ENCODE measurements around the gene KHDC4.

DNA sequence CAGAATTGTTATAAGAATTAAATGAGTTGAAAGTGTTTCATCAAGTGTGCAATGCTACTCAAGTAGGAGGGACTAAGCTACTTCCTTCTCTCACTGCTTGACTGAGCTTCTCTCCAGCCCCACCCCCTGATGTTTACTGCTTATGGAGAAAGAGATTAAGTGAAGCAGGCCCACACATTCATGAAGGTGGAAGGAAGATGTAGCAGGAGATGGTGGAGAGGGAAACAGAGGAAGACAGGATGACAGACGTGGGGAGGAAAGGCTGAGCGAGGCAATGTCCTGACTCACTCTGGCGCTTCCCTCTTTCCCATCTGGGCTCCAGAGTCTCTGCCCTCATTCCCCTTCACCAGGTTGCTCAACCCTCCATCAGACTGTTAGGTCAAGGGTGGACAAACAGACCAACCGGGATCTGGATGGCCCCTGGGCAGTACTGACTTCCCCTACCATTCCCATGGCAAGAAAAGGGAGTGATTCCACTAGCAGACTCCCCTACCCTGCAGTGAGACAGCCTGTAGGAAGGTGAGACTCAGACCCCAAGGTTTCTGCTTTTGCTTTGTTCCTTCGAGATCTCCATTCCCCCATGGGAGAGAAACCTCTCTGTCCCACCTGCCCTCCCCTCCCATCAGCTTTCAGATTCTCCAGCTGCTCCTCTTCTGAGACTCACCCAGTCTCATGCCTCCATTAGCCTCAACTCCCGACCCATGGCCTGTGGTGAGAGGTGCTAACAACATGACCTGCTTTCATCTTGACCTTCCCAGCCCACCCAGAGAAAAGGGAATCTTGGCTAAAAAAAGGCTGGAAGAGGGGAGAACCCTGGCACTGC lies 47.3 kb upstream of the KHDC4 start:
- TF ChIP-seq, protein P1, sequence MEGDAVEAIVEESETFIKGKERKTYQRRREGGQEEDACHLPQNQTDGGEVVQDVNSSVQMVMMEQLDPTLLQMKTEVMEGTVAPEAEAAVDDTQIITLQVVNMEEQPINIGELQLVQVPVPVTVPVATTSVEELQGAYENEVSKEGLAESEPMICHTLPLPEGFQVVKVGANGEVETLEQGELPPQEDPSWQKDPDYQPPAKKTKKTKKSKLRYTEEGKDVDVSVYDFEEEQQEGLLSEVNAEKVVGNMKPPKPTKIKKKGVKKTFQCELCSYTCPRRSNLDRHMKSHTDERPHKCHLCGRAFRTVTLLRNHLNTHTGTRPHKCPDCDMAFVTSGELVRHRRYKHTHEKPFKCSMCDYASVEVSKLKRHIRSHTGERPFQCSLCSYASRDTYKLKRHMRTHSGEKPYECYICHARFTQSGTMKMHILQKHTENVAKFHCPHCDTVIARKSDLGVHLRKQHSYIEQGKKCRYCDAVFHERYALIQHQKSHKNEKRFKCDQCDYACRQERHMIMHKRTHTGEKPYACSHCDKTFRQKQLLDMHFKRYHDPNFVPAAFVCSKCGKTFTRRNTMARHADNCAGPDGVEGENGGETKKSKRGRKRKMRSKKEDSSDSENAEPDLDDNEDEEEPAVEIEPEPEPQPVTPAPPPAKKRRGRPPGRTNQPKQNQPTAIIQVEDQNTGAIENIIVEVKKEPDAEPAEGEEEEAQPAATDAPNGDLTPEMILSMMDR (IDR thresholded peaks at IDR 0.05), result no peak
- TF ChIP-seq EP300 (IDR thresholded peaks at IDR 0.05), result peak in 1 of 2 donors; percentile 21
- TF ChIP-seq POLR2A (IDR thresholded peaks at IDR 0.05), result no peak

Data from tibial nerve (tissue), 4 donors.